Endothelial cell of umbilical vein (primary cell): ENCODE results near the gene ITGA1. TPM values are rescaled to one million over a fixed set of nuclear protein-coding genes. Genes with fewer than 3 reads are reported as not detected.

Source experiments
- BruUV-seq: library from RNA; stranded (reverse); fragments of 400-500 nt; replicated peaks from 2 replicates; lab custom pipeline; 2021; lab: Mats Ljungman, UMichigan
- CTCF ChIA-PET: fragments of 300-600, 350-600 bp; sonication (Branson Sonifier 250); formaldehyde crosslinking; loops from one replicate; lab custom pipeline; 2021; ENCODE audit warnings: antibody characterized with exemption, inconsistent platforms; lab: Charles Lee
- POLR2A ChIA-PET: fragments of 300-600, 350-600 bp; sonication (Branson Sonifier 250); formaldehyde crosslinking; loops from one replicate; lab custom pipeline; 2021; ENCODE audit warnings: antibody characterized with exemption, inconsistent platforms; lab: Charles Lee
- DNase-seq: peaks from one replicate; pipeline ENCODE4 v3.0.0-alpha.2; 2011; ENCODE audit warnings: low read depth, low spot score
- FAIRE-seq: peaks from 2 replicates; lab custom pipeline; 2011; peaks lifted over from hg19 to GRCh38; lab: Jason Lieb, UNC
- H2AFZ ChIP-seq: 2 replicates; pipeline ENCODE4 v1.6.0; 2012; ENCODE audit warnings: low read depth, low read length, control low read depth, inconsistent platforms
- H3K27ac ChIP-seq: 2 replicates; pipeline ENCODE4 v1.5.1; 2011; ENCODE audit warnings: low read depth, mild to moderate bottlenecking, control low read depth, low read length, moderate library complexity; ENCODE audit not compliant: insufficient read depth
- H3K27me3 ChIP-seq, 2 experiments: 2 replicates each; pipeline versions ENCODE4 v1.6.0 to v1.6.1; 2011; ENCODE audit warnings: low read length in 2 of 2, mixed read lengths in 1 of 2; ENCODE audit not compliant: control insufficient read depth in 2 of 2, insufficient read depth in 2 of 2
- H3K36me3 ChIP-seq, 2 experiments: 2 replicates in 1 of 2; 3 replicates in 1 of 2; pipeline ENCODE4 v1.5.1; 2011; ENCODE audit warnings: low read length in 2 of 2, mild to moderate bottlenecking in 1 of 2, moderate library complexity in 1 of 2; ENCODE audit not compliant: control insufficient read depth in 2 of 2, insufficient read depth in 2 of 2; ENCODE audit errors: extremely low read depth in 1 of 2
- H3K4me1 ChIP-seq: 3 replicates; pipeline ENCODE4 v1.5.1; 2011; ENCODE audit warnings: mild to moderate bottlenecking, low read length; ENCODE audit not compliant: control insufficient read depth, insufficient read depth; ENCODE audit errors: extremely low read depth
- H3K4me2 ChIP-seq: 2 replicates; pipeline ENCODE4 v1.6.1; 2011; ENCODE audit warnings: low read length, control low read depth, mixed read lengths; ENCODE audit not compliant: insufficient read depth
- H3K4me3 ChIP-seq, 3 experiments: fragments of 200-600 bp in 1 of 3; sonication (generic), shearing (Covaris generic) in 1 of 3; replicated peaks in 1 of 3; 2 replicates each; pipeline ENCODE4 v1.5.1; 2011 to 2016; ENCODE audit warnings: control low read depth in 3 of 3, low read length in 3 of 3, mild to moderate bottlenecking in 2 of 3, inconsistent platforms in 1 of 3, low read depth in 1 of 3, moderate library complexity in 1 of 3; ENCODE audit not compliant: insufficient read depth in 1 of 3
- H3K79me2 ChIP-seq: 2 replicates; pipeline ENCODE4 v1.6.0; 2012; ENCODE audit warnings: low read length, inconsistent platforms; ENCODE audit not compliant: control insufficient read depth, insufficient read depth
- H3K9ac ChIP-seq: replicated peaks from 2 replicates; pipeline ENCODE3; 2011; ENCODE audit warnings: low read length, control low read depth; ENCODE audit not compliant: insufficient read depth; ENCODE audit errors: extremely low read depth
- H3K9me1 ChIP-seq: replicated peaks from 3 replicates; pipeline ENCODE4 v1.6.0; 2011; ENCODE audit warnings: mild to moderate bottlenecking, low read length; ENCODE audit not compliant: control insufficient read depth, insufficient read depth; ENCODE audit errors: extremely low read depth
- H3K9me3 ChIP-seq: replicated peaks from 2 replicates; pipeline ENCODE4 v1.5.1; 2012; ENCODE audit warnings: low read length, inconsistent platforms; ENCODE audit not compliant: control insufficient read depth, insufficient read depth
- H4K20me1 ChIP-seq: replicated peaks from 2 replicates; pipeline ENCODE3; 2011; ENCODE audit warnings: mild to moderate bottlenecking, low read length; ENCODE audit not compliant: control insufficient read depth, insufficient read depth; ENCODE audit errors: extremely low read depth
- EZH2 ChIP-seq: IDR thresholded peaks from 2 replicates; pipeline ENCODE4 v1.6.1; 2012; ENCODE audit warnings: borderline replicate concordance, low read depth, mild to moderate bottlenecking, moderate library complexity, low read length, inconsistent platforms; ENCODE audit not compliant: severe bottlenecking
- GATA2 ChIP-seq: IDR thresholded peaks from 2 replicates; pipeline ENCODE4 v1.7.0; 2011; ENCODE audit warnings: low read depth, mild to moderate bottlenecking, moderate library complexity, mixed read lengths, low read length; ENCODE audit not compliant: insufficient read length, insufficient read depth
- JUN ChIP-seq: IDR thresholded peaks from 2 replicates; pipeline ENCODE4 v1.6.1; 2011; ENCODE audit warnings: borderline replicate concordance, low read depth; ENCODE audit not compliant: insufficient read length, insufficient read depth
- MYC ChIP-seq: IDR thresholded peaks from one replicate; pipeline ENCODE4 v1.6.1; 2011; ENCODE audit warnings: mild to moderate bottlenecking, low read depth, low read length
- POLR2A ChIP-seq: IDR thresholded peaks from 2 replicates; pipeline ENCODE4 v1.6.1; 2012; ENCODE audit warnings: low read depth, mild to moderate bottlenecking, control low read depth, low read length
- POLR2AphosphoS5 ChIP-seq: IDR thresholded peaks from 2 replicates; pipeline ENCODE4 v1.6.1; 2012; ENCODE audit warnings: low read depth, mild to moderate bottlenecking, control low read depth, low read length, moderate library complexity; ENCODE audit not compliant: insufficient read depth
- dilution Hi-C: fragments of 300-500 bp; cut with MboI; formaldehyde crosslinking; loops from one replicate; pipeline ENCODE4 v1.15.0; 2019; ENCODE audit warnings: low sequenced_read_pairs; ENCODE audit not compliant: extremely low pct_ligation_motif_present
- intact Hi-C: fragments of 100-400 bp; cut with micrococcal nuclease; formaldehyde crosslinking; loops from one replicate; pipeline ENCODE4 v1.10.0; 2022
- polyA plus RNA-seq, 4 experiments: library from polyadenylated mRNA; depleted of rRNA in 3 of 4; stranded (reverse) in 3 of 4; unstranded in 1 of 4; fragments of >200 nt; gene quantifications; 2 replicates each; pipeline versions ENCODE4 v1.2.1 to v1.2.3, GENCODE V29; 2011 to 2012; ENCODE audit warnings: missing spikeins in 1 of 4
- total RNA-seq: library from RNA; stranded (reverse); gene quantifications from 2 replicates; pipeline ENCODE4 v1.2.3, GENCODE V29; 2021
- TF ChIP-seq, protein P1 (sequence below), 2 donors: IDR thresholded peaks; 1 replicate in 1 of 2; 2 replicates in 1 of 2; pipeline ENCODE4 v1.5.1; 2011; ENCODE audit warnings: low read length in 2 of 2, mild to moderate bottlenecking in 2 of 2, moderate library complexity in 2 of 2, control low read depth in 1 of 2, inconsistent platforms in 1 of 2, low read depth in 1 of 2; ENCODE audit not compliant: insufficient read depth in 1 of 2; ENCODE audit errors: extremely low read depth in 1 of 2
- TF ChIP-seq, protein P2 (sequence below): IDR thresholded peaks from 2 replicates; pipeline ENCODE4 v1.6.1; 2011; ENCODE audit not compliant: insufficient read depth, insufficient read length

ITGA1 gene
- total and polyA plus RNA-seq, 2 donors (not counting 3 experiments of a cell fraction or from before 2014, with no cell fraction given), result 0.65 to 1.9 TPM

DNA sequence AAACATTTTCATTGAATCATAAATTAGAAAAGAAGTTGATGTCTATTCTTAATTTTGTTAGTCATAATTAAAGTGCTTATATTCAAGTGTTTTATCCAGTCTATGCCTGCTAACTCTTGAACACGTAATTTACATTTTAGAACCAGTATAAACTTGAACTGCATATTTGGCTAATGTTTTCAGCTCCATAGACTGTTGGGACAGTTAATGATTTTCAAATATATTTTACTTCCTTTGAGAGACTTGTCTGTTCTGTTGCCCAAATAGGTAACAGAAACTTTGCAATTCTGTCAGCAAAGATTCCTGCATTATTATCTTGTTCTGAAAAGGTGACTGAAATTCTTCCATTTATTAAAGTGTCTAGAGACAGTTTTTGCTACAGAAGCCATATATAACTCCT lies 209.3 kb downstream of the ITGA1 start:
- Histone ChIP-seq H3K9me1 (no peaks in the 10 kb centered on the region), H3K4me3 (no peak overlapping the region), H3K9ac (no peak overlapping the region), H3K27ac (no peak overlapping the region), H3K36me3 (peaks cover 0 to 2% of the 10 kb centered on the region in 2 experiments), H4K20me1 (peaks cover 2% of the 10 kb centered on the region), H3K4me1 (peaks cover 20% of the 10 kb centered on the region), H2AFZ (no peak overlapping the region), H3K4me2 (no peak overlapping the region), H3K9me3 (no peaks in the 10 kb centered on the region), H3K27me3 (no peaks in the 10 kb centered on the region), H3K79me2 (peaks cover 97% of the 10 kb centered on the region)
- POLR2A ChIA-PET, result no interaction called here
- CTCF ChIA-PET, result interaction anchor here (0.9 to 2.1 kb wide), 5 partner anchors 20 to 54 kb away, joined by 3 to 8 read pairs (median 6); no protein-coding TSS in a partner anchor
- BruUV-seq, result no TSS peak
- no peak for FAIRE-seq
- TF ChIP-seq GATA2, result no peak
- TF ChIP-seq, protein P1, sequence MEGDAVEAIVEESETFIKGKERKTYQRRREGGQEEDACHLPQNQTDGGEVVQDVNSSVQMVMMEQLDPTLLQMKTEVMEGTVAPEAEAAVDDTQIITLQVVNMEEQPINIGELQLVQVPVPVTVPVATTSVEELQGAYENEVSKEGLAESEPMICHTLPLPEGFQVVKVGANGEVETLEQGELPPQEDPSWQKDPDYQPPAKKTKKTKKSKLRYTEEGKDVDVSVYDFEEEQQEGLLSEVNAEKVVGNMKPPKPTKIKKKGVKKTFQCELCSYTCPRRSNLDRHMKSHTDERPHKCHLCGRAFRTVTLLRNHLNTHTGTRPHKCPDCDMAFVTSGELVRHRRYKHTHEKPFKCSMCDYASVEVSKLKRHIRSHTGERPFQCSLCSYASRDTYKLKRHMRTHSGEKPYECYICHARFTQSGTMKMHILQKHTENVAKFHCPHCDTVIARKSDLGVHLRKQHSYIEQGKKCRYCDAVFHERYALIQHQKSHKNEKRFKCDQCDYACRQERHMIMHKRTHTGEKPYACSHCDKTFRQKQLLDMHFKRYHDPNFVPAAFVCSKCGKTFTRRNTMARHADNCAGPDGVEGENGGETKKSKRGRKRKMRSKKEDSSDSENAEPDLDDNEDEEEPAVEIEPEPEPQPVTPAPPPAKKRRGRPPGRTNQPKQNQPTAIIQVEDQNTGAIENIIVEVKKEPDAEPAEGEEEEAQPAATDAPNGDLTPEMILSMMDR (IDR thresholded peaks at IDR 0.05; ENCODE audit: extremely low read depth in 1 of 2, insufficient read depth in 1 of 2, low read depth in 1 of 2, low read length in 2 of 2), result no peak
- TF ChIP-seq, protein P2, sequence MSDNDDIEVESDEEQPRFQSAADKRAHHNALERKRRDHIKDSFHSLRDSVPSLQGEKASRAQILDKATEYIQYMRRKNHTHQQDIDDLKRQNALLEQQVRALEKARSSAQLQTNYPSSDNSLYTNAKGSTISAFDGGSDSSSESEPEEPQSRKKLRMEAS, result no peak
- no peak for TF ChIP-seq POLR2AphosphoS5
- no peak for TF ChIP-seq JUN
- no peak for TF ChIP-seq EZH2
- no peak for TF ChIP-seq POLR2A
- TF ChIP-seq MYC, result no peak
- no peak for DNase-seq
- dilution Hi-C loops, result no loop called here
- intact Hi-C loops, result no loop called here
